IMR-90 (cell line): Measurements from ENCODE around the gene MRPS26. TPM values are rescaled to one million over a fixed set of nuclear protein-coding genes. Genes with fewer than 3 reads are reported as not detected.
A peak's percentile ranks its signal among the peaks of the same experiment; 100 is the strongest.

Experiments used
- ATAC-seq: fragments of 200-7000 bp; cut with Tn5 transposase; 2 replicates; pipeline ENCODE4 v1.9.1; 2020; ENCODE audit warnings: low read depth, mild to moderate bottlenecking, moderate library complexity
- BruUV-seq: library from RNA; stranded (reverse); fragments of 400-500 nt; replicated peaks from 2 replicates; lab custom pipeline; 2021; lab: Mats Ljungman, UMichigan
- CTCF ChIA-PET: fragments of 300-600 bp; formaldehyde crosslinking; extraction: SDS; loops from one replicate; lab custom pipeline; 2021; ENCODE audit warnings: antibody characterized with exemption; lab: Yijun Ruan, JAX
- POLR2A ChIA-PET: fragments of 300-600 bp; sonication (Branson Sonifier 250); formaldehyde crosslinking; loops from one replicate; lab custom pipeline; 2022; ENCODE audit warnings: antibody characterized with exemption; ENCODE audit not compliant: unreplicated experiment; lab: Charles Lee
- DNase-seq: peaks from one replicate; pipeline ENCODE4 v3.0.0; 2013
- H2AFZ ChIP-seq: replicated peaks from 2 replicates; pipeline ENCODE3; 2013; ENCODE audit warnings: low read length, mild to moderate bottlenecking; ENCODE audit not compliant: poor library complexity
- H2AK5ac ChIP-seq: 2 replicates; pipeline ENCODE4 v1.6.1; 2013; ENCODE audit warnings: low read depth, low read length, inconsistent platforms
- H2AK9ac ChIP-seq: replicated peaks from 2 replicates; pipeline ENCODE3; 2013; ENCODE audit warnings: mild to moderate bottlenecking, low read depth, low read length, moderate library complexity; ENCODE audit not compliant: poor library complexity
- H2BK120ac ChIP-seq: 2 replicates; pipeline ENCODE4 v1.6.1; 2013; ENCODE audit warnings: low read depth, low read length, inconsistent platforms
- H2BK15ac ChIP-seq: 3 replicates; pipeline ENCODE4 v1.6.1; 2013; ENCODE audit warnings: low read depth, low read length, inconsistent platforms
- H2BK20ac ChIP-seq: 2 replicates; pipeline ENCODE4 v1.6.1; 2013; ENCODE audit warnings: low read depth, mild to moderate bottlenecking, inconsistent platforms, low read length, moderate library complexity
- H2BK5ac ChIP-seq: 2 replicates; pipeline ENCODE4 v1.6.1; 2013; ENCODE audit warnings: mild to moderate bottlenecking, low read depth, low read length, inconsistent platforms; ENCODE audit not compliant: poor library complexity, severe bottlenecking
- H3K14ac ChIP-seq: replicated peaks from 2 replicates; pipeline ENCODE4 v1.6.1; 2013; ENCODE audit warnings: low read depth, low read length, inconsistent platforms
- H3K18ac ChIP-seq: 2 replicates; pipeline ENCODE4 v1.6.1; 2013; ENCODE audit warnings: low read depth, low read length, control low read depth
- H3K23ac ChIP-seq: 2 replicates; pipeline ENCODE4 v1.6.1; 2013; ENCODE audit warnings: low read depth, low read length, inconsistent platforms
- H3K27ac ChIP-seq: 2 replicates; pipeline ENCODE4 v1.5.1; 2013; ENCODE audit warnings: mild to moderate bottlenecking, control low read depth, low read length; ENCODE audit not compliant: insufficient read depth
- H3K27me3 ChIP-seq: 2 replicates; pipeline ENCODE4 v1.6.1; 2013; ENCODE audit warnings: low read length; ENCODE audit not compliant: control insufficient read depth, insufficient read depth
- H3K36me3 ChIP-seq: 2 replicates; pipeline ENCODE4 v1.6.1; 2013; ENCODE audit warnings: low read length, mixed read lengths; ENCODE audit not compliant: control insufficient read depth, insufficient read depth
- H3K4ac ChIP-seq: 2 replicates; pipeline ENCODE4 v1.6.1; 2013; ENCODE audit warnings: low read depth, low read length, inconsistent platforms
- H3K4me1 ChIP-seq: 2 replicates; pipeline ENCODE4 v1.6.1; 2013; ENCODE audit warnings: low read length, mixed read lengths; ENCODE audit not compliant: control insufficient read depth, insufficient read depth
- H3K4me2 ChIP-seq: 2 replicates; pipeline ENCODE4 v1.6.1; 2013; ENCODE audit warnings: low read depth, mild to moderate bottlenecking, control low read depth, low read length, moderate library complexity
- H3K4me3 ChIP-seq: 2 replicates; pipeline ENCODE4 v1.5.1; 2013; ENCODE audit warnings: low read depth, mild to moderate bottlenecking, control low read depth, low read length, moderate library complexity; ENCODE audit not compliant: insufficient read depth
- H3K56ac ChIP-seq: 2 replicates; pipeline ENCODE4 v1.6.1; 2013; ENCODE audit warnings: low read length, inconsistent platforms; ENCODE audit not compliant: insufficient read depth; ENCODE audit errors: extremely low read depth
- H3K79me1 ChIP-seq, 2 experiments: 2 replicates each; pipeline ENCODE4 v1.6.1; 2013; ENCODE audit warnings: low read length in 2 of 2, inconsistent platforms in 1 of 2, low read depth in 1 of 2
- H3K9ac ChIP-seq: 2 replicates; pipeline ENCODE4 v1.6.1; 2013; ENCODE audit warnings: low read depth, low read length, control low read depth
- H3K9me1 ChIP-seq: 2 replicates; pipeline ENCODE4 v1.6.1; 2013; ENCODE audit warnings: low read length, inconsistent platforms; ENCODE audit not compliant: insufficient read depth
- H3K9me3 ChIP-seq: 2 replicates; pipeline ENCODE4 v1.6.1; 2013; ENCODE audit warnings: low read length; ENCODE audit not compliant: control insufficient read depth, insufficient read depth
- H4K20me1 ChIP-seq: 2 replicates; pipeline ENCODE4 v1.6.1; 2013; ENCODE audit warnings: low read length, inconsistent platforms; ENCODE audit not compliant: insufficient read depth
- H4K5ac ChIP-seq: 2 replicates; pipeline ENCODE4 v1.6.1; 2013; ENCODE audit warnings: mild to moderate bottlenecking, low read depth, low read length, control low read depth
- H4K8ac ChIP-seq, 2 experiments: 2 replicates each; pipeline ENCODE4 v1.6.1; 2013; ENCODE audit warnings: low read depth in 2 of 2, low read length in 2 of 2, control low read depth in 1 of 2, inconsistent platforms in 1 of 2
- H4K91ac ChIP-seq: 2 replicates; pipeline ENCODE4 v1.6.1; 2013; ENCODE audit warnings: low read depth, low read length, inconsistent platforms; ENCODE audit not compliant: insufficient read depth
- BHLHE40 ChIP-seq: fragments of 150-350 bp; IDR thresholded peaks from 2 replicates; pipeline ENCODE4 v1.6.1; 2016; ENCODE audit warnings: mild to moderate bottlenecking, low read depth, low read length
- CEBPB ChIP-seq: IDR thresholded peaks from 2 replicates; pipeline ENCODE4 v1.6.1; 2012; ENCODE audit warnings: low read depth, low read length, improper control_type of control experiment
- CHD1 ChIP-seq: IDR thresholded peaks from 2 replicates; pipeline ENCODE4 v1.6.1; 2012; ENCODE audit warnings: low read depth, low read length, improper control_type of control experiment
- ELK1 ChIP-seq: fragments of 150-350 bp; IDR thresholded peaks from 2 replicates; pipeline ENCODE4 v1.6.1; 2016; ENCODE audit warnings: low read depth, mild to moderate bottlenecking, low read length, moderate library complexity, borderline replicate concordance
- FOS ChIP-seq: fragments of 150-350 bp; IDR thresholded peaks from 2 replicates; pipeline ENCODE4 v1.6.1; 2016; ENCODE audit warnings: low read depth, low read length
- MAFK ChIP-seq: IDR thresholded peaks from 2 replicates; pipeline ENCODE4 v1.6.1; 2012; ENCODE audit warnings: low read depth, low read length, improper control_type of control experiment
- POLR2A ChIP-seq: IDR thresholded peaks from 2 replicates; pipeline ENCODE4 v1.6.1; 2012; ENCODE audit warnings: mild to moderate bottlenecking, low read depth, low read length
- RCOR1 ChIP-seq: IDR thresholded peaks from 2 replicates; pipeline ENCODE4 v1.6.1; 2012; ENCODE audit warnings: mild to moderate bottlenecking, low read length, improper control_type of control experiment; ENCODE audit not compliant: insufficient replicate concordance
- RFX5 ChIP-seq: IDR thresholded peaks from 2 replicates; pipeline ENCODE4 v1.8.0; 2012; ENCODE audit warnings: low read depth, mild to moderate bottlenecking, low read length, moderate library complexity
- SMC3 ChIP-seq: fragments of 150-350 bp; IDR thresholded peaks from 2 replicates; pipeline ENCODE4 v1.6.1; 2016; ENCODE audit warnings: low read depth, mild to moderate bottlenecking, antibody characterized with exemption, low read length, moderate library complexity
- WGBS, 2 experiments: methylation state at CpG; one replicate each; pipeline versions ENCODE4 v1.1.5 to v1.1.7; 2013; ENCODE audit warnings: missing lambda C conversion rate in 2 of 2; ENCODE audit not compliant: insufficient read length in 1 of 2; ENCODE audit errors: extremely low coverage in 2 of 2; 5-methylcytosine and 5-hydroxymethylcytosine counted together
- dilution Hi-C: fragments of 300-500 bp; cut with HindIII; formaldehyde crosslinking; loops from one replicate; pipeline ENCODE4 v1.14.3; 2018; ENCODE audit warnings: low sequenced_read_pairs; ENCODE audit not compliant: unreplicated experiment
- in situ Hi-C: fragments of 300-500 bp; cut with MboI; formaldehyde crosslinking; loops from 3 replicates; pipeline ENCODE4 v1.14.3; 2019; ENCODE audit warnings: low sequenced_read_pairs, inconsistent platforms, mixed read lengths
- intact Hi-C: fragments of 100-400 bp; cut with micrococcal nuclease; formaldehyde crosslinking; loops from 2 replicates; pipeline ENCODE4 v1.10.0; 2022
- polyA plus RNA-seq, 3 experiments: library from polyadenylated mRNA; depleted of rRNA; stranded (reverse); fragments of >200 nt; gene quantifications; 2 replicates each; pipeline ENCODE4 v1.2.3, GENCODE V29; 2012; ENCODE audit warnings: low replicate concordance in 1 of 3
- total RNA-seq: library from RNA; depleted of rRNA; stranded (reverse); fragments of >200 nt; gene quantifications from 2 replicates; pipeline ENCODE4 v1.2.3, GENCODE V29; 2012

The MRPS26 gene
- total and polyA plus RNA-seq, 2 of the 4 experiments (the other 2 are of a cell fraction): 22.2 to 38.6 TPM

- DNase-seq: no peak
- POLR2A ChIA-PET: no interaction called here
Observed at GRCh38 chr20:3082306-3082951, 36.6 kb downstream of the MRPS26 start.

More at GRCh38 chr20:3082306-3082951, 36.6 kb downstream of the MRPS26 start:
- Histone ChIP-seq H2AFZ (peak overlapping the region; percentile 25), H4K5ac (no peak overlapping the region), H3K27me3 (peaks cover 52% of the 10 kb centered on the region), H2BK20ac (no peak overlapping the region), H2AK5ac (no peak overlapping the region), H3K4me2 (no peak overlapping the region), H2BK15ac (no peak overlapping the region), H4K91ac (no peak overlapping the region), H3K4me1 (no peaks in the 10 kb centered on the region; the same call in 1 of the 2 replicates), H3K14ac (no peak overlapping the region), H3K9me3 (no peaks in the 10 kb centered on the region; the same call in 1 of the 2 replicates), H4K8ac (no peak overlapping the region), H3K79me1 (no peaks in the 10 kb centered on the region), H3K36me3 (no peaks in the 10 kb centered on the region), H3K4ac (no peak overlapping the region), H4K20me1 (no peaks in the 10 kb centered on the region), H3K56ac (no peak overlapping the region), H3K4me3 (peak overlapping the region; percentile 15; the same call in 1 of the 2 replicates), H2BK5ac (no peak overlapping the region), H2BK120ac (no peak overlapping the region), H3K18ac (no peak overlapping the region), H2AK9ac (no peak overlapping the region), H3K9ac (no peak overlapping the region), H3K27ac (no peak overlapping the region), H3K9me1 (peaks cover 2% of the 10 kb centered on the region; the same call in 1 of the 2 replicates), H3K23ac (no peak overlapping the region)
- TF ChIP-seq SMC3 (no peak), ELK1 (no peak), MAFK (no peak), CHD1 (no peak), BHLHE40 (no peak), FOS (no peak), RFX5 (no peak), POLR2A (no peak), CEBPB (no peak), RCOR1 (no peak)
- dilution Hi-C loops: no loop called here
- intact Hi-C loops: no loop called here
- peak; percentile 74 for ATAC-seq
- 5% methylated on average over 27 of the region's 71 CpGs; no CpG with 5 or more reads in 1 of the 2 experiments for WGBS, 2 experiments
- no TSS peak for BruUV-seq
- CTCF ChIA-PET: interaction anchor here (0.6 kb wide), 1 partner anchor 40 kb away, joined by 3 read pairs; no protein-coding TSS in a partner anchor
- in situ Hi-C loops: no loop called here
